Prostate gland (tissue), 2 donors: ENCODE data around the gene TGFBR1.

Experiments used
- POLR2A ChIP-seq: fragments of 450-650 bp; IDR thresholded peaks from one replicate; pipeline ENCODE4 v1.6.1; 2016; ENCODE audit warnings: antibody characterized with exemption, mild to moderate bottlenecking
- TF ChIP-seq, protein P1 (sequence below), 4 experiments: fragments of 200-600 bp in 2 of 4; fragments of 450-650 bp in 2 of 4; sonication (generic) in 2 of 4; IDR thresholded peaks; 1 replicate in 3 of 4; 2 replicates in 1 of 4; pipeline ENCODE4 v1.5.1; 2016 to 2019; ENCODE audit warnings: antibody characterized with exemption in 4 of 4, mild to moderate bottlenecking in 2 of 4, moderate library complexity in 2 of 4

DNA sequence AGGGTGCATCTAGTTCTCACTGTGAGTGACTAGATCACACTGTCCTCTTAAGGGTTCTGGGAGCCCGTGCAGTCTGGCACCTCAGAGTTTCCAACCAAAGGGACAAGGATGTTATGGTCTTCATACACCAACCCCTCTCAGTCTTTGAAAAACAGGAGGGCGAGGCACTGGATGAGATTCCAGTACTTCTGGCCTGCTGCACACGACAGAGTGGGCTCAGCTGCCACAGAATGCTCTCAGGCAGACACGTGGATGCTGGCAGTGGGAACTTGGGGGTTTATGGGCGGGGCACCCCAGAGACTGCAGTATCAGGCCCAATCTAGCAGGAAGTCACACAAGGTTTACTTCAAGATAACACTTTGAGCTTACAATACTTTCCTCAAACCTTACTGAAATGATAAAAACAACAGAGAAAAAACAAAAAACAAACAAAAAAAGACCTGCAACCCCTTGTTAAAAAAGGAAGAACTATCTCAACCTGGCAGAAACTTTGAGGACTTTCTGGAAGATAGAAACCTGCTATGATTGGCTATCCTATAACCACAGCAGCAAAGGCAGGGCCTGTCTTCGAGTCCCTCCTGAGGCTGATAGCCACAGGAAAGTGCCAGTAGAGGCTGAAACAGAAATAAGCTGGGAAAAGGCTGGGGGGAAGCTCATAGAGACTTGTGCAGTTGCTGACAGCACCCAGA is 28.3 kb upstream of the TGFBR1 start:
- no peak for TF ChIP-seq POLR2A
- TF ChIP-seq, protein P1, sequence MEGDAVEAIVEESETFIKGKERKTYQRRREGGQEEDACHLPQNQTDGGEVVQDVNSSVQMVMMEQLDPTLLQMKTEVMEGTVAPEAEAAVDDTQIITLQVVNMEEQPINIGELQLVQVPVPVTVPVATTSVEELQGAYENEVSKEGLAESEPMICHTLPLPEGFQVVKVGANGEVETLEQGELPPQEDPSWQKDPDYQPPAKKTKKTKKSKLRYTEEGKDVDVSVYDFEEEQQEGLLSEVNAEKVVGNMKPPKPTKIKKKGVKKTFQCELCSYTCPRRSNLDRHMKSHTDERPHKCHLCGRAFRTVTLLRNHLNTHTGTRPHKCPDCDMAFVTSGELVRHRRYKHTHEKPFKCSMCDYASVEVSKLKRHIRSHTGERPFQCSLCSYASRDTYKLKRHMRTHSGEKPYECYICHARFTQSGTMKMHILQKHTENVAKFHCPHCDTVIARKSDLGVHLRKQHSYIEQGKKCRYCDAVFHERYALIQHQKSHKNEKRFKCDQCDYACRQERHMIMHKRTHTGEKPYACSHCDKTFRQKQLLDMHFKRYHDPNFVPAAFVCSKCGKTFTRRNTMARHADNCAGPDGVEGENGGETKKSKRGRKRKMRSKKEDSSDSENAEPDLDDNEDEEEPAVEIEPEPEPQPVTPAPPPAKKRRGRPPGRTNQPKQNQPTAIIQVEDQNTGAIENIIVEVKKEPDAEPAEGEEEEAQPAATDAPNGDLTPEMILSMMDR (IDR thresholded peaks at IDR 0.05) = no peak
